K562 (cell line): ENCODE measurements around the gene CARD9. TPM values are rescaled to one million over a fixed set of nuclear protein-coding genes. Genes with fewer than 3 reads are reported as not detected.
A peak's percentile ranks its signal among the peaks of the same experiment; 100 is the strongest.

Experiments used
- ATAC-seq: fragments of 200-7000 bp; cut with Tn5 transposase; 3 replicates; pipeline ENCODE4 v1.9.1; 2020; ENCODE audit warnings: moderate library complexity
- BruUV-seq: library from RNA; stranded (reverse); fragments of 400-500 nt; replicated peaks from 2 replicates; lab custom pipeline; 2021; lab: Mats Ljungman, UMichigan
- CTCF ChIA-PET: fragments of 300-600 bp; formaldehyde crosslinking; extraction: SDS; loops from one replicate; lab custom pipeline; 2021; ENCODE audit warnings: low intra/inter-chr PET ratio; lab: Yijun Ruan, JAX
- POLR2A ChIA-PET: fragments of 300-600, 350-650 bp; sonication (Branson Sonifier 250); formaldehyde crosslinking; extraction: SDS; loops from one replicate; lab custom pipeline; 2021; ENCODE audit warnings: antibody characterized with exemption, inconsistent platforms; lab: Yijun Ruan, JAX
- DNase-seq, 4 experiments: peaks; one replicate each; pipeline versions ENCODE4 v3.0.0 to v3.0.0-alpha.2; 2011 to 2018; ENCODE audit warnings: low spot score in 3 of 4, mixed read lengths in 3 of 4; ENCODE audit errors: extremely low read depth in 1 of 4
- FAIRE-seq: peaks from 2 replicates; lab custom pipeline; 2011; peaks lifted over from hg19 to GRCh38; lab: Jason Lieb, UNC
- H2AFZ ChIP-seq: 2 replicates; pipeline ENCODE4 v1.6.0; 2011; ENCODE audit warnings: low read depth, low read length, control low read depth, inconsistent platforms
- H3K27ac ChIP-seq: fragments of 200-600 bp; 3 replicates; pipeline ENCODE4 v1.8.0; 2011; ENCODE audit warnings: low read depth, mild to moderate bottlenecking, control low read depth, inconsistent platforms, low read length, moderate library complexity, mixed read lengths; ENCODE audit errors: extremely low read depth
- H3K27me3 ChIP-seq, 2 experiments: fragments of 300-600 bp in 1 of 2; 2 replicates in 1 of 2; 3 replicates in 1 of 2; pipeline versions ENCODE4 v1.6.0 to v1.8.0; 2011; ENCODE audit warnings: inconsistent platforms in 2 of 2, low read length in 2 of 2, mild to moderate bottlenecking in 1 of 2, mixed read lengths in 1 of 2, moderate library complexity in 1 of 2; ENCODE audit not compliant: control insufficient read depth in 2 of 2, insufficient read depth in 2 of 2
- H3K36me3 ChIP-seq: fragments of 300-600 bp; 3 replicates; pipeline ENCODE4 v1.8.0; 2011; ENCODE audit warnings: mild to moderate bottlenecking, low read length, inconsistent platforms; ENCODE audit not compliant: control insufficient read depth, insufficient read depth
- H3K4me1 ChIP-seq, 2 experiments: fragments of 200-600 bp in 1 of 2; replicated peaks in 1 of 2; 2 replicates in 1 of 2; 3 replicates in 1 of 2; pipeline versions ENCODE4 v1.5.1 to v1.8.0; 2011; ENCODE audit warnings: inconsistent platforms in 2 of 2, low read length in 2 of 2, mild to moderate bottlenecking in 1 of 2, mixed read lengths in 1 of 2, moderate library complexity in 1 of 2; ENCODE audit not compliant: control insufficient read depth in 2 of 2, insufficient read depth in 2 of 2
- H3K4me2 ChIP-seq: 2 replicates; pipeline ENCODE4 v1.6.1; 2011; ENCODE audit warnings: low read length, control low read depth, inconsistent platforms, mixed read lengths; ENCODE audit not compliant: insufficient read depth
- H3K4me3 ChIP-seq: fragments of 200-600 bp; sonication (generic), shearing (Covaris generic); 2 replicates; pipeline ENCODE4 v1.5.1; 2016; ENCODE audit warnings: control low read depth, inconsistent platforms
- H3K79me2 ChIP-seq: fragments of 200-600 bp; 3 replicates; pipeline ENCODE4 v1.8.0; 2011; ENCODE audit warnings: low read length, inconsistent platforms; ENCODE audit not compliant: control insufficient read depth, insufficient read depth
- H3K9ac ChIP-seq, 2 experiments: 2 replicates each; pipeline versions ENCODE4 v1.6.0 to v1.6.1; 2011; ENCODE audit warnings: low read depth in 2 of 2, low read length in 2 of 2, control low read depth in 1 of 2, inconsistent platforms in 1 of 2, mild to moderate bottlenecking in 1 of 2, mixed read lengths in 1 of 2; ENCODE audit not compliant: insufficient read depth in 1 of 2
- H3K9me1 ChIP-seq: one replicate; pipeline ENCODE4 v1.6.0; 2011; ENCODE audit warnings: inconsistent platforms, mild to moderate bottlenecking, low read length, moderate library complexity; ENCODE audit not compliant: control insufficient read depth, insufficient read depth
- H3K9me3 ChIP-seq: replicated peaks from 2 replicates; pipeline ENCODE4 v1.5.1; 2011; ENCODE audit warnings: low read depth, low read length, inconsistent platforms; ENCODE audit not compliant: control insufficient read depth, insufficient read depth
- H4K20me1 ChIP-seq: replicated peaks from 2 replicates; pipeline ENCODE4 v1.6.1; 2011; ENCODE audit warnings: low read length, inconsistent platforms, mixed read lengths; ENCODE audit not compliant: control insufficient read depth, insufficient read depth
- DDX20 ChIP-seq: fragments of 450-650 bp; IDR thresholded peaks from 2 replicates; pipeline ENCODE4 v1.6.1; 2016; ENCODE audit warnings: missing genetic modification characterization, low read depth, mild to moderate bottlenecking, missing compliant biosample characterization, moderate library complexity
- ESRRA ChIP-seq: fragments of 450-650 bp; IDR thresholded peaks from 2 replicates; pipeline ENCODE4 v1.6.1; 2014; ENCODE audit warnings: low read depth, mild to moderate bottlenecking, moderate library complexity, borderline replicate concordance
- ETS1 ChIP-seq: conservative IDR thresholded peaks from 2 replicates; pipeline ENCODE4 v1.6.1; 2011; ENCODE audit warnings: low read depth, mild to moderate bottlenecking, low read length; ENCODE audit not compliant: control insufficient read depth
- HDAC6 ChIP-seq: IDR thresholded peaks from 2 replicates; pipeline ENCODE4 v1.6.1; 2012; ENCODE audit warnings: low read depth, mild to moderate bottlenecking, control low read depth, inconsistent platforms, low read length, moderate library complexity
- KLF13 ChIP-seq: fragments of 450-650 bp; IDR thresholded peaks from 2 replicates; pipeline ENCODE4 v1.6.1; 2016; ENCODE audit warnings: missing genetic modification characterization, low read depth, mild to moderate bottlenecking, missing compliant biosample characterization, moderate library complexity, borderline replicate concordance
- NFIX ChIP-seq: fragments of 250-450 bp; sonication (Bioruptor Pico); IDR thresholded peaks from 2 replicates; pipeline ENCODE4 v1.4.0; 2020; ENCODE audit warnings: low read depth, mild to moderate bottlenecking, moderate library complexity
- NR2C2 ChIP-seq, 2 experiments: fragments of 200-800 bp in 1 of 2; sonication (Bioruptor generic) in 1 of 2; sonication (generic) in 1 of 2; formaldehyde crosslinking in 1 of 2; IDR thresholded peaks; 2 replicates each; pipeline versions ENCODE4 v1.6.1 to v1.8.0; 2016 to 2022; ENCODE audit warnings: mild to moderate bottlenecking in 1 of 2, missing compliant biosample characterization in 1 of 2, missing genetic modification characterization in 1 of 2, missing genetic modification reagents in 1 of 2
- SMARCA4 ChIP-seq: fragments of 450-650 bp; IDR thresholded peaks from 2 replicates; pipeline ENCODE4 v1.6.1; 2016
- TCF15 ChIP-seq: fragments of 250-450 bp; sonication (Bioruptor Pico); IDR thresholded peaks from 2 replicates; pipeline ENCODE4 v1.8.0; 2022; ENCODE audit warnings: moderate library complexity, mild to moderate bottlenecking, inconsistent platforms
- ZNF263 ChIP-seq: sonication (generic); formaldehyde crosslinking; IDR thresholded peaks from 2 replicates; pipeline ENCODE4 v1.8.0; 2022; ENCODE audit warnings: mild to moderate bottlenecking, missing genetic modification reagents, borderline replicate concordance
- WGBS: fragments of 100-300 bp; shearing (Covaris generic); methylation state at CpG from one replicate; pipeline ENCODE4 v1.1.6; 2016; ENCODE audit warnings: low coverage, mixed read lengths; ENCODE audit not compliant: insufficient coverage; ENCODE audit errors: missing lambda C conversion rate; 5-methylcytosine and 5-hydroxymethylcytosine counted together
- in situ Hi-C: fragments of 300-500 bp; cut with MboI; formaldehyde crosslinking; loops from 4 replicates; pipeline ENCODE4 v1.15.0; 2018; ENCODE audit warnings: inconsistent platforms, mixed read lengths
- intact Hi-C: fragments of 100-400 bp; cut with micrococcal nuclease; formaldehyde crosslinking; loops from 2 replicates; pipeline ENCODE4 v1.14.2; 2022
- polyA plus RNA-seq, 8 experiments: library from polyadenylated mRNA; depleted of rRNA in 4 of 8; stranded (reverse) in 5 of 8; unstranded in 3 of 8; fragments of >200 nt; fragmentation: Nextera tagmentation in 2 of 8; fragmentation: Illumina TruSeq in 1 of 8; extraction: Ambion mirVana in 2 of 8; extraction: Trizol in 1 of 8; gene quantifications; 2 replicates each; pipeline versions ENCODE4 v1.2.1 to v1.2.3, GENCODE V29; 2011 to 2014; ENCODE audit warnings: inconsistent platforms in 1 of 8, missing spikeins in 1 of 8
- total RNA-seq, 7 experiments: library from RNA; depleted of rRNA in 6 of 7; stranded (reverse); fragments of >200 nt in 6 of 7; fragmentation: Illumina TruSeq in 2 of 7; extraction: Trizol in 2 of 7; gene quantifications; 2 replicates each; pipeline versions ENCODE4 v1.2.1 to v1.2.3, GENCODE V29; 2011 to 2021; ENCODE audit warnings: low replicate concordance in 1 of 7

CARD9 gene
- total and polyA plus RNA-seq, 9 of the 15 experiments (the other 6 are each of a cell fraction or from before 2014, with no cell fraction given) = 1.7 to 53.0 (median 9.7) TPM

- no peak for TF ChIP-seq TCF15 (CRISPR knock-in tag)
- no peak for TF ChIP-seq KLF13
- no peak for TF ChIP-seq ZNF263 (CRISPR knock-in tag)
- TF ChIP-seq ETS1 = no peak
- no peak for TF ChIP-seq ESRRA
- TF ChIP-seq DDX20 = no peak
Observed at GRCh38 chr9:136330406-136330990, 43.0 kb downstream of the CARD9 start (continued).

GRCh38 chr9:136329636-136330405 is 43.6 kb downstream of the CARD9 start:
- Histone ChIP-seq H3K27me3 (no peaks in the 10 kb centered on the region), H3K79me2 (peaks cover 15% of the 10 kb centered on the region), H3K4me2 (no peak overlapping the region), H3K9me1 (no peaks in the 10 kb centered on the region), H2AFZ (no peak overlapping the region), H3K4me3 (no peak overlapping the region)
- POLR2A ChIA-PET = no interaction called here
- no TSS peak for BruUV-seq
- no peak for TF ChIP-seq NFIX (CRISPR knock-in tag)
- no peak for TF ChIP-seq HDAC6
- no peak for TF ChIP-seq SMARCA4
- no peak for TF ChIP-seq NR2C2 (CRISPR knock-in tag; IDR thresholded peaks at IDR 0.05)
- TF ChIP-seq NR2C2 (tag; IDR thresholded peaks at IDR 0.05) = no peak
- TF ChIP-seq, all 486 proteins: peak for 0
- no peaks in the 10 kb centered on the region for H3K36me3 ChIP-seq
- intact Hi-C loops = no loop called here
- no peak for DNase-seq
- H3K9ac ChIP-seq = peak overlapping the region in 1 of 2 experiments; percentile 88; a peak in 2 of 4 replicates
- CTCF ChIA-PET = no interaction called here
- in situ Hi-C loops = loop anchor here (25.0 kb wide), 1 partner anchor 307 kb away; no protein-coding TSS in a partner anchor
- WGBS = 75% methylated on average over 13 of the region's 23 CpGs
- H3K4me1 ChIP-seq = peaks cover 4 to 94% of the 10 kb centered on the region in 2 experiments
- no peaks in the 10 kb centered on the region for H4K20me1 ChIP-seq
- ATAC-seq = no peak
- no peaks in the 10 kb centered on the region for H3K9me3 ChIP-seq
- FAIRE-seq = no peak
- H3K27ac ChIP-seq = no peak overlapping the region
